Endothelial cell of umbilical vein (primary cell): ENCODE results near the gene BCR.

Experiments
- CTCF ChIP-seq, 2 donors: IDR thresholded peaks; 1 replicate in 1 of 2; 2 replicates in 1 of 2; pipeline ENCODE4 v1.5.1; 2011; ENCODE audit warnings: low read length in 2 of 2, mild to moderate bottlenecking in 2 of 2, moderate library complexity in 2 of 2, control low read depth in 1 of 2, inconsistent platforms in 1 of 2, low read depth in 1 of 2; ENCODE audit not compliant: insufficient read depth in 1 of 2; ENCODE audit errors: extremely low read depth in 1 of 2
- JUN ChIP-seq: IDR thresholded peaks from 2 replicates; pipeline ENCODE4 v1.6.1; 2011; ENCODE audit warnings: borderline replicate concordance, low read depth; ENCODE audit not compliant: insufficient read length, insufficient read depth
- POLR2A ChIP-seq: IDR thresholded peaks from 2 replicates; pipeline ENCODE4 v1.6.1; 2012; ENCODE audit warnings: low read depth, mild to moderate bottlenecking, control low read depth, low read length

GRCh38 chr22:23285734-23286133 is 105.4 kb downstream of the BCR start:
- no peak for TF ChIP-seq JUN
- TF ChIP-seq CTCF (IDR thresholded peaks at IDR 0.05; ENCODE audit: extremely low read depth in 1 of 2, insufficient read depth in 1 of 2, low read depth in 1 of 2, low read length in 2 of 2): no peak
- TF ChIP-seq POLR2A: no peak
